SH-SY5Y (cell line): ENCODE results near the gene UEVLD.

Experiments
- GATA2 ChIP-seq: IDR thresholded peaks from 2 replicates; pipeline ENCODE4 v1.6.1; 2011; ENCODE audit warnings: mild to moderate bottlenecking, low read depth, low read length
- GATA3 ChIP-seq: IDR thresholded peaks from 2 replicates; pipeline ENCODE4 v1.6.1; 2011; ENCODE audit warnings: low read depth, mild to moderate bottlenecking, low read length, moderate library complexity

GRCh38 chr11:18491924-18492323 lies 96.6 kb downstream of the UEVLD start:
- TF ChIP-seq GATA3, result no peak
- TF ChIP-seq GATA2, result no peak
